Germinal center (tissue), 1 donor: ENCODE data around the gene TSR1.

Experiments
- DNase-seq: peaks from one replicate; pipeline ENCODE4 v3.0.0; 2012; ENCODE audit warnings: mixed read lengths, low spot score

The TSR1 gene

GRCh38 chr17:2369039-2369438, 32.8 kb upstream of the TSR1 start:
- no peak for DNase-seq

GRCh38 chr17:2368359-2368758, 32.1 kb upstream of the TSR1 start:
- DNase-seq = no peak

DNA sequence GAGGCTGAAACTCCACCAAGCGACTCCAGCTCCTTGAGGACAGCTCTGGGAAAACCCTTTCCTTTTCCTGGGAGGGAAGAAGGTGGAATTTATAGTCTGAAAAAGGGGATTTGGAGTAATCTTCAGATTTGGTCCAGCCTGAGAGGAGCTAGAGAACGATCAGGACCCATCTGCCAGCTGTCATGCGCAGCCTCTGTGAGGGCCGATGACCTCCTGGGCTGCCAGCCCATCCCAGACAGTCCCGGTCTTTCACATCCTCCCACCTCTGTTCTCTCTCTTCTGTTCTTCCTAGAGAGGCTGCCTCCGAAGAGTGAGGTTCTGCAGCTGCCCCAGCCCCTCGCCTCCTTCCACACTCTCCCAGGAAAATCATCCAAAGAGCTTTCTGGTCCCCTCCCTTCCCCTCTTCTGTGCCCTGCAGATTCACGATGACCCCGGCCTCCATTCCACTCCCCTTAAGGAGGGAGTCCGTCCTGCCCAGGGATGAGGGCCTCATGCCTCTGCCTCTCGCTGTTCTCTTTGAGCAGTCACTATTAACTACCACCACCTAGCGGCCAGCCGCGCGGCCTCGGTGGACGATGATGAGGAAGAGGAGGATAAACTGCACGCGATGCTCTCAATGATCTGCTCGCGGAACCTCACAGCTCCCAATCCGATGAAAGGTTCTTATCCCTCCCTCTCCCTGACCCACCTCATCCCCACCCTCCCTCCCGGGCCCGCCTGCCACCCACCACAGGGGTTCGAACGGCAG, 30.7 kb upstream of the TSR1 start:
- no peak for DNase-seq

DNA sequence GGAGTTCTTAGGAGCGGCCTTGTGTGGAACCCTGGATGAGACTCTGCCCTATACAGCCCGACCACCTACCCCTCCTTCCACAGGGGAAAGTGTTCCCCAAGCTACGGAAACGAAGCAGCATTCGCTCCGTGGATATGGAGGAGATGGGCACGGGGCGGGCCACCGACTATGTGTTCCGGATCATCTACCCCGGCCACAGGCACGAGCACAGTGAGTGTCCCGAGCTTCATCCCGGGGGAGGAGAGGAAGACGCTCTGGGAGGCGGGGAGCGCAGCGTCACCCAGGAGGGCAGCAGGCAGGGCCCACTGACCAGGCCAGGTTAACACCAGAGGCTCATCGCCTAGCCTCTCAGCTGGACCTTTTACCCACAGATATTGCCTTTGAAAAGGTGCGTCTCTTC, 28.9 kb upstream of the TSR1 start:
- no peak for DNase-seq

GRCh38 chr17:2364763-2365116, 28.5 kb upstream of the TSR1 start:
- no peak for DNase-seq

GRCh38 chr17:2363851-2364762, 27.9 kb upstream of the TSR1 start:
- DNase-seq = no peak

DNA sequence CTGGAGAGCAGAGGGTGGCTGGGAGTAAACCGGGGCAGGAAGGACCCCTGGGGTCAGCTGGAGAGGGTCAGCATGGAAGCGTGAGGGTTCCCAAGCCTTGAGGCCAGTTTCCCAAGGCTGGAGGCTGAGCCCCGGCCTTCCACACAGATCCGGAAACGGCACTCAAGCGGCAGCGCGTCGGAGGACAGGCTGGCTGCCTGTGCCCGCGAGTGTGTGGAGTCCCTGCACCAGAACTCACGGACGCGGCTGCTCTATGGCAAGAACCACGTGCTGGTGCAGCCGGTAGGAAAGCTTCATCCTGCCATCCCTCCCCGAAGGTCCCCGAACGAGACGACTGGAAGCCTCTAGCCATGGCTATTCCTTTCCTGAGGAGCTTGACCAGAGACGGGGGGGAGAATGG, 27.1 kb upstream of the TSR1 start:
- no peak for DNase-seq

- DNase-seq = no peak
Measured at GRCh38 chr17:2362881-2363280, 26.6 kb upstream of the TSR1 start.

- DNase-seq = no peak
Measured at GRCh38 chr17:2362416-2362815, 26.2 kb upstream of the TSR1 start.

DNA sequence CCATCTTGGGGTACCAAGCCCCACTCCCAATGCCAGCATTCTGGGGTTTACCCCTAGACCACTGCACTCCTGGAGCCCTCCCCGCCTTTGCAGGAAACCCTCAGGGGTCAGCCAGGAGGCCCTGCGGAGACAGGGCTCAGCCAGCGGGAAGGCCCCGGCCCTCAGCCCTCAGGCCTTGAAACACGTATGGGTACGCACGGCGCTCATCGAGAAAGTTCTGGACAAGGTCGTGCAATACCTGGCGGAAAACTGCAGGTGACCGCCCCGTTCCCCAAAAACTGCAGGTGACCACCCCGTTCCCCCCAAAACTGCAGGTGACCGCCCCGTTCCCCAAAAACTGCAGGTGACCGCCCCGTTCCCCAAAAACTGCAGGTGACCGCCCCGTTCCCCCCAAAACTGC, 25.8 kb upstream of the TSR1 start:
- no peak for DNase-seq

GRCh38 chr17:2361010-2361760, 24.9 kb upstream of the TSR1 start:
- DNase-seq = no peak

- no peak for DNase-seq
Measured at GRCh38 chr17:2357931-2358434, 21.7 kb upstream of the TSR1 start.

- no peak for DNase-seq
Measured at GRCh38 chr17:2357237-2357636, 21.0 kb upstream of the TSR1 start.

GRCh38 chr17:2354311-2354710, 18.1 kb upstream of the TSR1 start:
- DNase-seq = no peak

DNA sequence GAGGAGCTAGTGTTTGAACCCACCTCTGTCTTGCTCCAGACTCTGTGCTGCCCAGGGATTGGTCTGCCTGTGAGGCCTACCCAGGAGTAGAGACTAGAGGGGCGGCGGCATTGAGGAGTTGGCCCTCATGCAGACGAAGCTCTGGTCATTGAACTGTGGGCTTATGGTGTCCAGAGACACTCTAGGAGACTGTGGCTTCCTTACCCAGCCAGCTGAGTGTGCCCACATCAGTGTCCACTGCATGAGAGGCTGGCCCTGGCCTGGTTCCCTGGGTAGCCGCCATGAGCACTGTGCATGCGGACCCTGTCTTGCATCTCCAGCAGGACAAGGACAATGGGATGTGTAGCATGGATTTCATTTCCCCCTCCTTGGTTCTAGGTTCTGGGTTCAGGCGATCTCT, 15.0 kb upstream of the TSR1 start:
- DNase-seq = no peak

DNA sequence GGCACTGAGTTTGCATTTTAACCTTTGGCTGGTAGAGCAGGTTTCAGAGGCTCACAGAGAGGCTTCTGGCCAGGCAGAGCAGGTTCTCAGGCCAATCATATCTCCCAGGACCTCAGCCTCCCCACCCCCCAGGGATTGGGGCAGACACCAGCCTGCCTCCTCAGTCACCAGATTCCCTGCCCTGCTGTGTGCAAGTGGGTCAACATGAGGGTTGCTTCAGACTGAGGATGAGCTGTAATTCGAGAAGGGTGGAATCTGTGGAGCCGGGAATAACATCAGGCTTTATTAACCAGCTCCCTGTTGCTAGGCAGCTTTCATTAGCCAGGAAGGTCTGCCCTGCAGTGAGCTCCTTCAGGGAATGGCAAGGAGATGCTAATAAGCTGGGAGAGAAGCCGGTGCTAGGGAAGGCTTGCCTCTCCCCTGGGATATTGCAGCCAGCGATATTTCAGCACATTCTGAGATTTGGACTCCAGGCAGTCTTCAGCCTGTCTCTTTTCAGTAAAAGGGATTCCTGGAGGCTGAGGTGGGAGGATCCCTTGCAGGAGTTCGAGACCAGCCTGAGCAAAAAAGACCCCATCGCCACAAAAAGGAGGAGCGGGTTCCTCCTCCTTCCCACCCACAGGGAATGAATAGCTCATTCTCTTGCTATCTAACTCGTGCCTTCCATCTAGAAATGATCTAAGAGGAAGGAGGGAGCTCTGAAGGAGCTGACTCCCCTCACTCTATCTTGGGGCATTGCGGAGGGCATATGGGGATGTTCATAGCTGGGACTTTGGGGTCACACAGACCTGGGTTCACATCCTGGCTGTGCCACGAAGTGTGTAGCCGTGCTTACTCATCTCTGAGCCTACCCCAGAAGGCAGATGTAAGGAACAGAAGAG, 11.8 kb upstream of the TSR1 start:
- no peak for DNase-seq

DNA sequence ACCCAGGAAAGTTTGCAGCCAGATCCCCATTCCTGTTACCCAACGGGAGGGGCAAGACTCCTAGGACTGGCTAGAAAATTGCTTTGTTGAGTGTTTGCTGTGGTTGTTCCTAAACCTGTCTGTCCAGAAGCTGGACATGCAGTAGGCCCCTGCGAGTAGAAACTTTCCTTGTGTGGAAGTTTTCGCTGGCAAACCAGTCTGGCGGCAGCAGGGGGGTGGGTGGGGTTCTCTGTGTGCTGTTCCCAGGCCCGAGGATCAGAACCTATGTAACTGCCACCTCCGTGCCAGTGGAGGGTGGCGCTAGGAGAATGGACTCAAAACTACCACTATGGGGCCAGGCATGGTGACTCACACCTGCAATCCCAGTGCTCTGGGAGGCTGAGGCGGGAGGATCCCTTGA, 10.2 kb upstream of the TSR1 start:
- DNase-seq = no peak

- DNase-seq = no peak
Measured at GRCh38 chr17:2344528-2344927, 8.3 kb upstream of the TSR1 start.

- DNase-seq = no peak
Measured at GRCh38 chr17:2343421-2343820, 7.2 kb upstream of the TSR1 start.

GRCh38 chr17:2338315-2338657, 2.0 kb upstream of the TSR1 start:
- DNase-seq = no peak

DNA sequence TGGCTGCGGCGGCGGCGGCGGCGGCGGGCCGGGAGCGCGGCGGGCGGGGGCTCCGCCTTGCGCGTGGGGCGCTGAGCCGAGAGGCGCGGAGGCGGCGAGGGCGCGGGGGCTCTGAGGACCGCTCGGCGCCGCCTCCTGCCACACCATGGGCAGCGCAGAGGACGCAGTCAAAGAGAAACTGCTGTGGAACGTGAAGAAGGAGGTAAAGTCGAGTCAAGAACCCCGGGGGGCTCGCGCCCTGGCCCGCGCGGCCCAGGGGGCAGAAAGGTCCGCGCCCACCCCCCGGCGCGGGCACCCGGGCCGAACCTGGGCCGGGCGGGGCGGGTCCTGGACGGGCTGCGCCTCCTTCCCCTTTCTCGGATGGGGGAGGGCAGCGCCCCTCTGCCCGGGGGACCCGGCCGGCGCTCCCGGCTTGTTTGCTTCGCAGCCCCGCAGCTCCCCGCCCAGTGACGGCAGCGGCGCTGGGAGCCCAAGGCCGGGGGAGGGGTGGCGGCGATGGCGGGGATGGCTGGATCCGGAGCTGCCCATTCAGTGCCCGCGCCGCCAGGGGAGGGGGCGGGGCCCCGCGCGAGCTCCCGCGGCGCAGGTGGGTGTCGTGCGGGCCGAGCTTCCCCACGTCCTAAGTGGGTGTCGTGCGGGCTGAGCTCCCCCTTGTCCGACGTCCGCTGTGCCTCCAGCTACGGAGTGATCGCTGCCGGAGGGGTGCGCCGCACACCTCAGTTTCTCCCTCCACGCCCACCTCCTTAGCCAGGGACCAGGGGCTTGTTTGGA, 1.5 kb upstream of the TSR1 start:
- peak; percentile 72 for DNase-seq
